Mucosa of rectum (tissue), 2 donors: Measurements from ENCODE around the gene HDLBP.
"Not testable (repeated sequence)": the region's sequence is repeated elsewhere in the genome, so short reads cannot be mapped to it uniquely, and the experiment has no call there.

ENCODE experiments used
- H3K27ac ChIP-seq, 2 donors: one replicate each; pipeline ENCODE4 v1.7.0; 2013; ENCODE audit warnings: inconsistent platforms in 2 of 2, low read depth in 2 of 2, low read length in 2 of 2
- H3K27me3 ChIP-seq, 2 donors: one replicate each; pipeline ENCODE4 v1.7.0; 2013; ENCODE audit warnings: low read length in 2 of 2; ENCODE audit not compliant: control insufficient read depth in 2 of 2, insufficient read depth in 2 of 2
- H3K36me3 ChIP-seq, 2 donors: one replicate each; pipeline ENCODE4 v1.7.0; 2013; ENCODE audit warnings: low read length in 2 of 2; ENCODE audit not compliant: control insufficient read depth in 2 of 2, insufficient read depth in 2 of 2
- H3K4me1 ChIP-seq, 2 donors: one replicate each; pipeline ENCODE4 v1.7.0; 2013; ENCODE audit warnings: low read length in 2 of 2, mild to moderate bottlenecking in 1 of 2; ENCODE audit not compliant: control insufficient read depth in 2 of 2, insufficient read depth in 2 of 2
- H3K4me3 ChIP-seq, 2 donors: one replicate each; pipeline ENCODE4 v1.7.0; 2013; ENCODE audit warnings: low read length in 2 of 2
- H3K9ac ChIP-seq, 2 donors: one replicate each; pipeline ENCODE4 v1.7.0; 2013; ENCODE audit warnings: low read length in 2 of 2, low read depth in 1 of 2, mild to moderate bottlenecking in 1 of 2
- H3K9me3 ChIP-seq, 2 donors: one replicate each; pipeline ENCODE4 v1.7.0; 2013; ENCODE audit warnings: low read length in 2 of 2; ENCODE audit not compliant: control insufficient read depth in 2 of 2
- donor health status: healthy.
- donor health status: Normal muscosa, but diverticular disease.

HDLBP gene

DNA sequence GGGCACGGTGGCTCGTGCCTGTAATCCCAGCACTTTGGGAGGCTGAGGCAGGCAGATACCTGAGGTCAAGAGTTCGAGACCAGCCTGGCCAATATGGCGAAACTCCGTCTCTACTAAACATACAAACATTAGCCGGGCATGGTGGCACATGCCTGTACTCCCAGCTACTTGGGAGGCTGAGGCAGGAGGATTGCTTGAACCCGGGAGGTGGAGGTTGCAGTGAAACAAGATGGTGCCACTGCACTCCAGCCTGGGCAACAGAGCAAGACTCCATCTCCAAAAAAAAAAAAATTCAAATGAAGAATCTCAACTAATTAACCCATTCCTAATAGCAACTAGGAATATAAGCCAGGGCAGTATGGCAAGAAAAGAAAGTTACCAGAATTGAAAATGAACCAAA is 37.2 kb downstream of the HDLBP start:
- H3K27ac ChIP-seq, H3K9me3 ChIP-seq, H3K27me3 ChIP-seq, H3K4me3 ChIP-seq, H3K4me1 ChIP-seq, H3K9ac ChIP-seq, H3K36me3 ChIP-seq: not testable (repeated sequence)

DNA sequence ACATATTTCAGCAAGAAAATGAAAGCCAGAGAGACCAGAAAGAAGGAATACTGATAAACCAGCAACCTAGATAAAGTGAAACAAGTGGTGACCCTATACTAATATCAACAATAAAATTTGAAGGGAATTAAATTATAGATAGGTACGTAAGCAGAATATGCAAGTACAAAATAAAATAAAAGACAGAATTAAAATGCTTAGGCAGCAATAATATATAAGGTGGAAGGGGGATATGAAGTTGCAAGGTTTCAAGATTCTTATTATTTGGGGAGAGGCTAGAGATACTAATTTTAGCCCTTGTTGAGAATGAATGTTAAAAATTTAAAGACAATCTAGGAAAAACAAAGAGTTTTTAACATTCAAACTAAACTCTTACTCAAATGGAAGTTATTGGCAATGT is 39.6 kb downstream of the HDLBP start:
- Histone ChIP-seq H3K9me3 (no peaks in the 10 kb centered on the region), H3K36me3 (no peaks in the 10 kb centered on the region), H3K4me1 (peaks cover 11 to 12% of the 10 kb centered on the region in 2 donors), H3K27ac (no peak overlapping the region), H3K27me3 (no peaks in the 10 kb centered on the region), H3K9ac (no peak overlapping the region), H3K4me3 (no peak overlapping the region)

DNA sequence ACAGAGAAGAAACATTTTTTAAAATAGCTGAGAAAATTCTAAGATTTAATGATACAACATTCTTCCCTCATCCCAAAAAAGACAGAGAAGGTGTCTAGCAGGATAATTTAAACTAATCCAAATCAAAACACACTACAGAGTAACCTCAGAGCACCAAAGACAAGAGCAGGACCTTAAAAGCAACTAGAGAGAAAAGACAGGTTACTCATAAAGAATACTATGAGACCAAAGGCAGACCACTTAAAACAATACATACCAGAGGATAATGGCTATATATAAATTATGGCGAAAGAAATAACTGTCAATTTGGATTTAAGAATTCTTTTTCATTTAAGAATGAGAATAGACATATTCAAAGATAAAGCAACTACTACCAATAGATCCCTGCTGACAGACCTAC is 40.0 kb downstream of the HDLBP start:
- Histone ChIP-seq H3K27me3 (no peaks in the 10 kb centered on the region), H3K27ac (no peak overlapping the region), H3K36me3 (no peaks in the 10 kb centered on the region), H3K9ac (no peak overlapping the region), H3K9me3 (no peaks in the 10 kb centered on the region), H3K4me1 (peaks cover 14 to 16% of the 10 kb centered on the region in 2 donors), H3K4me3 (no peak overlapping the region)

DNA sequence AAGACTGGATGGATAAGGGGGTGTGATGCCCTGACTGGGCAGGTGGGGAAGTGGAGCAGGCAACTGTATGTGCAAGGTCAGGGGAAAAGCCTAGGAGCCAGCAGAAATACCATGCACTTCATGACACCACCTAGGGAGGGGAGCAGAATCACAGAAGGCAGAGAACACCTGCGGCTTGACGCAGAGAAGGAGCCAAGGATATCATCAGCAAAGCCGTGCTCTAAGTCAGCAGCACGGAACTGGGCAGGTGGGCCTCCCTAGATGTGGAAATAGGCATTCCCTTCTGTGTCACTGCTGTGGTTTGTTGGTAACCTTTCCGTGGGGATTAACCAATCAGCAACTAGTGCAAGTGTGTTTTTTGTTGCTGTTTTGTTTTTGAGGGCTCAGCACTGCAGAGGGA is 41.3 kb downstream of the HDLBP start:
- Histone ChIP-seq H3K36me3 (peaks cover 3% of the 10 kb centered on the region in 2 donors), H3K27me3 (no peaks in the 10 kb centered on the region), H3K4me1 (peaks cover 20 to 25% of the 10 kb centered on the region in 2 donors), H3K9ac (no peak overlapping the region), H3K4me3 (no peak overlapping the region), H3K27ac (no peak overlapping the region), H3K9me3 (no peaks in the 10 kb centered on the region)

DNA sequence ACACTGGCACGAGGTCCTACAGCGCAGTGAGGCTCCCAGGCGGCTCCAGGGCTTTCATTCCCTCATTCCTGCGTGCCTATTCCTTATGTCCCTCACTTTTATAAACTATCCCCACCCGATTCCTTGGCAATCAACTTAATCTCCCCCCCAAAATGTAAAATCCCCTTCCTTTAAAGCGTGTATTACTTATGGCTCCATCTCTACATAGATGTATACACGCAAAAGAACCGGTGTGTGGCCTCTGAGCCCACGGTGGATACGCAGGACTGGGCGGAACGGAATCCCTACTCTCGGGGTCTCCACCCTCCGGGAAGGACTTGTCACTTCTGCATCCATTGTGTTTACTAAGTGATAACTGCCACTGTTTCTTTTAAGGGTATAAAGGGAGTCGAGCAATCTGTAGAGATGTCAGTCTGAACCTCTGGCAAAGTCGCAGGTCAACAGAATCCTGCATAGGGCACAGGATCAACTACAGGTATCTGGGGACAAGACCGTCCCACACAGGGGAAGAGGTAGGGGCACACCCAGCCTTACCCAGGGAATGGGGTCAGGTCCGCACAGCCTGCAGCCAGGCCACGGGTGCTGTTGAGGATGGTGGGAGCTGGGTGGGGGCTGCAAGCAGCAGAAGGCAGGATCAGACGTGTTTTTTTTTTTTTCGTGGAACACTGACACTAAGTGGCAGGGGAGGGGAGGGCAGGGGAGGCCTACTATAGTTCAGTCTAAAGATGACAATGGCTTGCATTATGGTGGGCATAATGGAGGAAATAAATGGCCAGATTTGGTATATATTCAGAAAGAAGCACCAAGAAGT is 42.1 kb downstream of the HDLBP start:
- Histone ChIP-seq H3K9me3 (no peaks in the 10 kb centered on the region), H3K4me1 (peaks cover 20 to 25% of the 10 kb centered on the region in 2 donors), H3K4me3 (peak overlapping the region; percentile 75 to 76), H3K36me3 (peaks cover 3 to 9% of the 10 kb centered on the region in 2 donors), H3K9ac (peak overlapping the region; percentile 55 to 72), H3K27ac (peak overlapping the region; percentile 71 to 79), H3K27me3 (no peaks in the 10 kb centered on the region)

DNA sequence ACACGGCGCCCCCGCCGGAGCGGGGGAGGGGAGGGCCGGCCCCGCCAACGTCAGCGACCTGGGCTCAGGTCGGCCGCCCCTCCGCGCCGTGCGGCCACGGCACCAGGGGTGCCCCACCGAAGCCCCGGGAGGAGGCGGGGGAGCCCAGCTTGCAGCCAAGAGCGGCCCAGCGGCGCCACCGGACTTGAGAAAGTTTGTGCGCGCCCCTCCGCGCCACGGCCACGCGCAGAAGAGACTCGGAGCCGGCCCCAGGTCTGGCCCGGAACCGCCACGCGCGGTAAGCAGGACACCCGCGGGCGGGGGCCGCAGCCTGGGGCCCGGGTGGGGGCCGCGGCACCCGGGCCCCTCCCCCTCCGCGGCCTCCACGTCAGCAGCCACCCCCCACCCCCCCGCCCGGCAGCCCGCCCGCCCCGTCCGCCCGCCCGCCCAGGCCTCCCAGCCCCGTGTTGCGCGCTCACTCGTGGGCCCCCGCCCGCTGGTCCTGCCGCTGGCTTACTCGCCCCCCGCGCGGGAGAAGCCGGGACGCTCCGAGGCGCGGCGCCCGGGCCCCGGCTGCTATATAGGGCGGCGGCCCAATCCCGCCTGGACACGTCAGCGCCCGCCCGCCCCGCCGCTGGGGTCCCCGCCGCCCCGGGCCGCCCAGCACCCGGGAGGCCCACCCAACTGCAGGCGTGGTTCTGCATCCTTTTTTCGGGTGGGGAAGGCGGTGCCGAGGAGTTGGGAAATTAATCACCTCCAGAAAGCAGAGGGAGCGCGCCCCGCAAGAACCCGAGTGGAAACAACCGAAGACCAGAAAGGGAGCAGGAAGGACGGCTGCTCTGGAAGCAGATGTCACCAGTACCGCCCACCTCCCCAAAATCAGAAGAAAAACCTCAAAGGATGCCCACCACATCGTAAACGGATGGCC is 42.9 kb downstream of the HDLBP start:
- peak overlapping the region; percentile 72 to 83 for H3K9ac ChIP-seq
- peak overlapping the region; percentile 75 to 89 for H3K4me3 ChIP-seq
- peaks cover 20 to 25% of the 10 kb centered on the region in 2 donors for H3K4me1 ChIP-seq
- H3K27ac ChIP-seq, result peak overlapping the region; percentile 79 to 82
- no peaks in the 10 kb centered on the region for H3K27me3 ChIP-seq
- peaks cover 8 to 18% of the 10 kb centered on the region in 2 donors for H3K36me3 ChIP-seq
- H3K9me3 ChIP-seq, result no peaks in the 10 kb centered on the region

GRCh38 chr2:241271706-241272302 is 43.7 kb downstream of the HDLBP start:
- no peaks in the 10 kb centered on the region for H3K9me3 ChIP-seq
- H3K27me3 ChIP-seq, result no peaks in the 10 kb centered on the region
- peaks cover 20 to 25% of the 10 kb centered on the region in 2 donors for H3K4me1 ChIP-seq
- peak overlapping the region; percentile 63 to 83 for H3K9ac ChIP-seq
- H3K4me3 ChIP-seq, result peak overlapping the region; percentile 75 to 89
- peak overlapping the region; percentile 79 to 82 for H3K27ac ChIP-seq
- peaks cover 14 to 21% of the 10 kb centered on the region in 2 donors for H3K36me3 ChIP-seq

DNA sequence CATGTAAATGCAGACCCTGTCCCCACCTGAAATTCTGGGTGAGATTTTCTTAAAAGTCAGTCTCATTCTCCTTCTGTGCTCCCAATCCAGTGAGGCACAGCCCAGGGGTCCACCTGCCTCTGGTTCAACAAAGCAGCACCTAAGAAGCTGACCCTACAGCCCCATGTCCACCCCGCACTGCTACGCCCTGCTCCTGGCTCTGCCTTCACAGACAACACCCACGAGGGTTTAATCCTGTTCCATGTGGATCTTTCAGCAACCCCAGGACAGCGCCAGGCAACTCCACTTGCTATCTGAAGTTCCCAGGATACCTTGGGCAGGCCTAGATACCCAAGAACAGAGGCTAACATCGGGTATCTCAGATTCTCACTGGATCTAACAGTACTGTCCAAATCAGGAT is 44.9 kb downstream of the HDLBP start:
- H3K27me3 ChIP-seq, result no peaks in the 10 kb centered on the region
- H3K9me3 ChIP-seq, result no peaks in the 10 kb centered on the region
- peaks cover 20 to 25% of the 10 kb centered on the region in 2 donors for H3K4me1 ChIP-seq
- no peak overlapping the region for H3K27ac ChIP-seq
- peak overlapping the region in 1 of 2 donors; percentile 13 for H3K9ac ChIP-seq
- H3K36me3 ChIP-seq, result peaks cover 23 to 32% of the 10 kb centered on the region in 2 donors
- peak overlapping the region; percentile 0 to 89 for H3K4me3 ChIP-seq

DNA sequence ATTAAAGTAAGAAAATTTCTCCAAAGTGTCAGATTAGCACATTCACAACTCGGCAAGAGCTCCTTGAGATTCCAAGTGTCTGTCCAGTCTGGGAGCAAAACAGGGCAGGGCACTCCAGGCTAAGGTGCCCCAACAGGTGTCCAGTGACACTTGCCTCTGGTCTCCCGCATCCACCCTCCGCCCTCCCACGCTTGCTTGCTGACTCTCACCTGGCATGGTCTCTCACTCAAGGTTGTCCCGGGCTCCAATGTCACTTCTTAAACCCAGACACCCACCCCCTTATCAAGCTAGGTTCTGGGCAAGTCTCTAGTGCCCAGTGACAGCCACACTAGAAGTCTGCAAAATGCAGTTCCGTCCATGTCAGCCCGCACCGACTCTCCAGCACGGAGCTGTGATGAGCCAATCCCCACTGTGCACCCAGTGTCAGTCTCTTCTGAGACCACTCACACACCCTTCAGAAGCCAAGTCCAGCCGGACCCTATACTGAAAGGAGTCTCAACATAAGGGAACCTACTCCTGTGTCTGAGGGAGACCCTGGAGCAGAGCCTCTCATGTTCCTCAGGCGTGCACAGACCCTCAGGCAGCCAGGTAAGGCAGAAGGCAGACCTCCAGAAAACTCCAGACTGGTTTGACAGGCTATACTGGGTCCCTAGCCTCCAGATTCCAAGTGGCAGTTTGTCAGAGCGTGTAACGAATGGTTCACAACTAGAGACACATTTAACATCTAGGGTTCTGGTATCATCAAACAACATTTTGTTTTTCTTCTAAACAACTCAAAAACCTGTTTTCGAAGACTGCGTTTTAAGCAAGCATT is 45.6 kb downstream of the HDLBP start:
- H3K4me3 ChIP-seq, result peak overlapping the region in 1 of 2 donors; percentile 48
- peak overlapping the region in 1 of 2 donors; percentile 14 for H3K9ac ChIP-seq
- H3K4me1 ChIP-seq, result peaks cover 20 to 25% of the 10 kb centered on the region in 2 donors
- H3K9me3 ChIP-seq, result no peaks in the 10 kb centered on the region
- no peak overlapping the region for H3K27ac ChIP-seq
- H3K27me3 ChIP-seq, result no peaks in the 10 kb centered on the region
- peaks cover 27 to 36% of the 10 kb centered on the region in 2 donors for H3K36me3 ChIP-seq
